GM06990 (cell line): Measurements from ENCODE around the gene IFT22.
"Not testable (repeated sequence)": the region's sequence is repeated elsewhere in the genome, so short reads cannot be mapped to it uniquely, and the experiment has no call there.

Experiments
- DNase-seq: peaks from one replicate; pipeline ENCODE4 v3.0.0-alpha.2; 2011; ENCODE audit not compliant: insufficient read length; ENCODE audit errors: extremely low read depth
- H3K27me3 ChIP-seq: replicated peaks from 2 replicates; pipeline ENCODE4 v1.6.0; 2011; ENCODE audit warnings: low read length; ENCODE audit not compliant: control insufficient read depth, insufficient read depth
- H3K36me3 ChIP-seq: 2 replicates; pipeline ENCODE4 v1.5.1; 2011; ENCODE audit warnings: low read length; ENCODE audit not compliant: control insufficient read depth, insufficient read depth
- H3K4me3 ChIP-seq: replicated peaks from 2 replicates; pipeline ENCODE4 v1.5.1; 2011; ENCODE audit warnings: low read depth, mild to moderate bottlenecking, control low read depth, low read length
- TF ChIP-seq, protein P1 (sequence below): IDR thresholded peaks from 2 replicates; pipeline ENCODE4 v1.5.1; 2011; ENCODE audit warnings: low read length, control low read depth, mild to moderate bottlenecking, inconsistent platforms; ENCODE audit not compliant: insufficient read depth, poor library complexity, severe bottlenecking

IFT22 gene

DNA sequence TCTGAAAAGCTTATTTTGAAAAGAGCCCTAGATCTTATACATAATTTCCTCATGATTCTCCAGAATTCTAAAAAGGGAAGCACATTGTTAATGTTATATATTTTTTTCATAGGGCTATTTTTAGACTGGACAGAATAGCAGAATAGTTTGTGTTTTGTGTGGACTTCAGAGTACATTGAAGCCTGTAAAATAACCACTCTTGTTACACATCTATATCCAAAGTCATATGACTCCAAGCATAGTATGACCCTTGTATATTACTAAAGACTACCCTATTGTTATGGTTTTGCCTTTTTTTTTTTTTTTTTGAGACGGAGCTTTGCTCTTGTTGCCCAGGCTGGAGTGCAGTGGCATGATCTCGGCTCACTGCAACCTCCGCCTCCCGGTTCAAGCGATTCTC is 50.6 kb downstream of the IFT22 start:
- no peak for DNase-seq
- TF ChIP-seq, protein P1, sequence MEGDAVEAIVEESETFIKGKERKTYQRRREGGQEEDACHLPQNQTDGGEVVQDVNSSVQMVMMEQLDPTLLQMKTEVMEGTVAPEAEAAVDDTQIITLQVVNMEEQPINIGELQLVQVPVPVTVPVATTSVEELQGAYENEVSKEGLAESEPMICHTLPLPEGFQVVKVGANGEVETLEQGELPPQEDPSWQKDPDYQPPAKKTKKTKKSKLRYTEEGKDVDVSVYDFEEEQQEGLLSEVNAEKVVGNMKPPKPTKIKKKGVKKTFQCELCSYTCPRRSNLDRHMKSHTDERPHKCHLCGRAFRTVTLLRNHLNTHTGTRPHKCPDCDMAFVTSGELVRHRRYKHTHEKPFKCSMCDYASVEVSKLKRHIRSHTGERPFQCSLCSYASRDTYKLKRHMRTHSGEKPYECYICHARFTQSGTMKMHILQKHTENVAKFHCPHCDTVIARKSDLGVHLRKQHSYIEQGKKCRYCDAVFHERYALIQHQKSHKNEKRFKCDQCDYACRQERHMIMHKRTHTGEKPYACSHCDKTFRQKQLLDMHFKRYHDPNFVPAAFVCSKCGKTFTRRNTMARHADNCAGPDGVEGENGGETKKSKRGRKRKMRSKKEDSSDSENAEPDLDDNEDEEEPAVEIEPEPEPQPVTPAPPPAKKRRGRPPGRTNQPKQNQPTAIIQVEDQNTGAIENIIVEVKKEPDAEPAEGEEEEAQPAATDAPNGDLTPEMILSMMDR: no peak
- Histone ChIP-seq H3K36me3 (no peaks in the 10 kb centered on the region), H3K27me3 (no peaks in the 10 kb centered on the region), H3K4me3 (no peak overlapping the region)

DNA sequence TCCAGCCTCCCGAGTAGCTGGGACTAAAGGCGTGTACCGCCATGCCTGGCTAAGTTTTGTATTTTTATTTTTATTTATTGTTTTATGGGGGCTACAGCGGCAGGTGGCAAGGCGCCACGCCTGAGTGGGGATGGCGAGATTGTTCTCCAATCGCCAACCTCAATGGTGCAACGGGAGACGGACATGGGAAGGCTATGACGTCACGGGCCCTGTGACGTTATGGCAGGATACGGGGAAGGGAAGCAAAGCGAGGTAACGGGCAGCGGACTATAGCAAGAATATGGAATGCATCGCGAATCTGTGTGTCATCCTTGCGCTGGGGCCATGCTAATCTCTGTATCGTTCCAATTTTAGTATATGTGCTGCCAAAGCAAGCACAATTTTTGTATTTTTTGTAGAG is 51.9 kb downstream of the IFT22 start:
- Histone ChIP-seq H3K36me3 (no peaks in the 10 kb centered on the region), H3K27me3 (no peaks in the 10 kb centered on the region), H3K4me3 (no peak overlapping the region)
- DNase-seq: no peak
- TF ChIP-seq, protein P1: no peak

DNA sequence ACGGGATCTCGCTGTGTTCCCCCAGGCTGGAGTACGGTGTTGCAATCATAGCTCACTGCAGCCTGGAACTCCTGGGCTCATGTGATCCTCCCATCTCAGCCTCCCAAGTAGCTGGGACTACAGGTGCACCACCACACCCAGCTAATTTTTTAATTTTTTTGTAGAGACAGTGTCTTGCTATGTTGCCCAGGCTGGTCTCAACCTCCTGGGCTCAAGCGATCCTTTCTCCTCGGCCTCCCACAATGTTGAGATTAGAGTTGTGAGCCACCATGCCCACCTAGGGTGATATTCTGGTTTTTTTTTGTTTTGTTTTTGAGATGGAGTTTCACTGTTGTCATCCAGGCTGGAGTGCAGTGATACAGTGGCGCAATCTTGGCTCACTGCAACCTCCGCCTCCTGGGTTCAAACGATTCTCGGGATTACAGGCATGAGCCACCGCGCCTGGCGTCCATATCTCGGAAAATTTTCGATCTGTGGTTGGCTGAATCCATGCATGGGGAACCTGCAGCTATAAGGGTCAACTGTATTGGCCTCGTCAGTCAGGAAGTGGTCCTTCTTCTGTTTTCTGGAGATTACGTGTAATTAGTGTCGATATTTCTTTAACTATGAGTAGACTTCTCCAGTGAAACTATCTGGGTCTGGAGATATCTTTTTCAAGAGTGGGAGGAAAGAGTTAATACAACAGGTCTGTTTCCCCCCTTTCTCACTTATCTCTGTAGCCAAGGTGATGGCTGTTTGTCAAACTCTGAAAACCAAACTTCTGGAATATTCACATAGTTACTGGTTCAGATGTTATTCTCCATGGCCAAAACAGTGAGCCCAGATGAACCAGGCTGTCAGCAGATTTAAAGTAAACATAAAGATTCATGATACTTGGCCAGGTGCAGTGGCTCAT is 55.7 kb downstream of the IFT22 start:
- Histone ChIP-seq H3K4me3 (no peak overlapping the region), H3K36me3 (no peaks in the 10 kb centered on the region), H3K27me3 (no peaks in the 10 kb centered on the region; the same call in none of the 2 replicates)
- DNase-seq: no peak
- TF ChIP-seq, protein P1: no peak

DNA sequence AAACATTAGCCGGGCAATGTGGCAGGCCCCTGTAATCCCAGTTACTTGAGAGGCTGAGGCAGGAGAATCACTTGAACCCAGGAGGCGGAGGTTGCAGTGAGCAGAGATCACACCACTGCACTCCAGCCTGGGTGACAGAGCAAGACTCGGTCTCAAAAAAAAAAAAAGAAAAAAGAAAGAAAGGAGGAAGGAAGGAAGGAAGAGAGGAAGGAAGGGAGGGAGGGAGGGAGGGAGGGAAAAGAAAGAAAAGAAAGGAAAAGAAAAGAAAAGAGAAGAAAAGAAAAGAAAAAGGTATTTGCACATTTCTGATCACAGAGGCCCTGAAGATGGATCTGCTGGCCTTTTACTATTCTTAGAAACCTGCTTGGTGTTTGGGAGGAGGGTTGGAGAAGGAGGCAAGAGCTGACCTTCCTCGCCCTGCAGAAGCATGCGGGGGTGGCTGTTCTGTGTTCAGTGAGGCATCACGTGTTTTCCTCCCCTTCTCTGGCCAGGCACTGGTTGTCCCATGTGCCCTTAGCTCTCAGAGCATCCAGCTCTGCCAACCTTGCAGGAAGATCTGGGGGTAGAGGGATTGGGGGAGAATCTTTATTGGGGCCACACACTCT is 57.4 kb downstream of the IFT22 start:
- not testable (repeated sequence) for H3K4me3 ChIP-seq, H3K27me3 ChIP-seq, DNase-seq, H3K36me3 ChIP-seq
